Fibroblast of pulmonary artery (primary cell): ENCODE results near the gene GRIK4.

Experiments used
- DNase-seq: peaks from one replicate; pipeline ENCODE4 v3.0.0-alpha.2; 2010; ENCODE audit warnings: low read depth
- H3K4me3 ChIP-seq: replicated peaks from 2 replicates; pipeline ENCODE4 v1.5.1; 2011; ENCODE audit warnings: low read depth, mild to moderate bottlenecking, control low read depth, low read length, moderate library complexity
- TF ChIP-seq, protein P1 (sequence below): IDR thresholded peaks from 2 replicates; pipeline ENCODE4 v1.5.1; 2011; ENCODE audit warnings: mild to moderate bottlenecking, control low read depth, low read length, inconsistent platforms; ENCODE audit errors: missing control alignments

GRIK4 gene

DNA sequence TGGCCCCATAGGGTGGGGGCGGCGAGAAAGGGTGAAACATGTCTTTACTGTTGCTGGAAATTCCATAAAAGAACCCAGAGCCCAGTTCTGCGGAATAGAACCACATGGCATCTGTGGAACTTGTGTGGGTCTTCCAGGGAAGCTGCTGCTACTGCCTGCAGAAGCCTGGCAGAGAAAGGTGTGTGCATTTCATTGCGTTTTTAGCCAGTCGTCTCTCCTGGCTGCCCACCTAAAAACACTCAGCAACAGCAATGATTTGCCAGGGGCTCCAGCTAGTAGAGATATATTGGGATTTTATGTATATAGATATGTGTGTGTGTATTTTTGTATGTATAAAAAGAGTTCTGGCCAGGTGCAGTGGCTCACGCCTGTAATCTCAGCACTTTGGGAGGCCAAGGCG lies 385.1 kb downstream of the GRIK4 start:
- no peak for DNase-seq
- TF ChIP-seq, protein P1, sequence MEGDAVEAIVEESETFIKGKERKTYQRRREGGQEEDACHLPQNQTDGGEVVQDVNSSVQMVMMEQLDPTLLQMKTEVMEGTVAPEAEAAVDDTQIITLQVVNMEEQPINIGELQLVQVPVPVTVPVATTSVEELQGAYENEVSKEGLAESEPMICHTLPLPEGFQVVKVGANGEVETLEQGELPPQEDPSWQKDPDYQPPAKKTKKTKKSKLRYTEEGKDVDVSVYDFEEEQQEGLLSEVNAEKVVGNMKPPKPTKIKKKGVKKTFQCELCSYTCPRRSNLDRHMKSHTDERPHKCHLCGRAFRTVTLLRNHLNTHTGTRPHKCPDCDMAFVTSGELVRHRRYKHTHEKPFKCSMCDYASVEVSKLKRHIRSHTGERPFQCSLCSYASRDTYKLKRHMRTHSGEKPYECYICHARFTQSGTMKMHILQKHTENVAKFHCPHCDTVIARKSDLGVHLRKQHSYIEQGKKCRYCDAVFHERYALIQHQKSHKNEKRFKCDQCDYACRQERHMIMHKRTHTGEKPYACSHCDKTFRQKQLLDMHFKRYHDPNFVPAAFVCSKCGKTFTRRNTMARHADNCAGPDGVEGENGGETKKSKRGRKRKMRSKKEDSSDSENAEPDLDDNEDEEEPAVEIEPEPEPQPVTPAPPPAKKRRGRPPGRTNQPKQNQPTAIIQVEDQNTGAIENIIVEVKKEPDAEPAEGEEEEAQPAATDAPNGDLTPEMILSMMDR = no peak
- H3K4me3 ChIP-seq = no peak overlapping the region

DNA sequence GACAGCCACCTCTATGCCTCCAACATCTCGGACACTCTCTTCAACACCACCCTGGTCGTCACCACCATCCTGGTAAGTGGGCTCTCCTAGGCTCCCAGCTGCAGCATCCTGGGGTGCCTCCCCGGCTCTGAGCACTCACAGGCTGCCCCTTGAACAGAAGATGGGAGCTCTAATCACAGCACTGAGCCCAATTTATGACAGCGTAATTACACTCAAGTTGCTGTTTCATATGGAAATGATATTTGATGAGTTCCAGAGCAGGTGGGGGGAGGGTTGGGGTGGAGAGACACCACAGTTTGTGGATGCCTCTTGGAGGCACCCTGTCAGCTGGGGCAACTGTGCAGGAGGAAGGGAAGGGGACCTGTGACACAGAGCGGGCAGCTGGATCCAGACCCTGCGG lies 387.0 kb downstream of the GRIK4 start:
- TF ChIP-seq, protein P1 = no peak
- no peak overlapping the region for H3K4me3 ChIP-seq
- DNase-seq = no peak

DNA sequence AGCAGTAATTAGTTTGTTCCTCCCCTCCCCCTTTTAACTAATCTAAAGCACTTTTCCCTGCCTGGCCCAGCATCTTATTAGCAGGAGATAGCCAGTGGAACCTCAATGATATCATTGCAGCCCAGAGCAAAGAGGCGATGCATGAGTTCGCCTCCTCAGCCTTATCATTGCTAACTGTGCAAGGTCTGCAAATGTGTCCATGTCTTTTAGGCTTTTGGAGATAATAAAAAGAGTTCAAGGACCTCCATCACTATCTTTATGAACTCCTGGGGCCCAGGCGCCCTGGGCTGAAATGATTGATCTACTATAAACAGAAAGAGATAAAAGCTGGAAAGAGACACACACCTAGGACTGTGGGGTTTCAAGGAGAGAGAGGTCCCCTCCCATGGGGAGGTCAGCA lies 388.2 kb downstream of the GRIK4 start:
- TF ChIP-seq, protein P1 = no peak
- H3K4me3 ChIP-seq = no peak overlapping the region
- DNase-seq = no peak

DNA sequence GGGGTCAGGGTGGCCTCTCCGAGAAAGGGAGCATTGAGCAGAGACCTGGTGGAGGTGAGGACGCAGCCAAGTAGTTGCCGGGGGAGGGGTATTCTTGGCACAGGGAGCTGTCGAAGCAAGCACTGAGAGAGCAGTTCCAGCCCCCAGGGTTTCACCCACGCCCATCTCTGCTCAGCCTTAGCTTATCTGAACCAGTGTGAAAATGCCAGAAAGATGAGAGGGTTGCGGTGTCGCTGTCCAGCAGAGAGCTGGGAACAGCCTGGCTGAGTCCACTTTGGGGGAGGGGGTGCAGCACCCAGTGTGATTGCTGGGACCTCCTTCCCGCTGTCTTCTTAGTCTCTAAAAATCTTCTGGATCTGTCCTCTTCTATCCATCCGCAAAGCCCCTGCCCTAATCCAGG lies 389.1 kb downstream of the GRIK4 start:
- no peak overlapping the region for H3K4me3 ChIP-seq
- no peak for DNase-seq
- TF ChIP-seq, protein P1 = no peak

DNA sequence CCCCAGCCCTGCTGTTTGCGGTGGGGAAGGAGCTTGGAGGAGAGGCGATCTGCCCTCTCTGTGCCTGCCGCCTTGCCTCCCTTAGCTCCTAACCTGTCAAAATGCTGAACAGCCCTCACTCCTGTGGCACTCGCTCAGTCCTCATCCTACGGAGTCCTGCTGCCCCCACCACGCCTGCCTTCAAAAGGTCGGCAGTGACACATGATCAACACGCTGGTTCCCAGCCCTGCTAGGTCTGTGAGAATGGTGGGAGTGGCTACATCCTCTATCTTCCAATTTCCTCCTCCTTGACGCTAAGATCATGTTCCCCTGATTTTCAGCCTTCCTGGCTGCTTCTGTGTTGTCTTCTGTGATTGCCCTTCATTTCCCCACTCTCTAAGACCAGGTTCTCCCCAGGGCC lies 392.1 kb downstream of the GRIK4 start:
- no peak overlapping the region for H3K4me3 ChIP-seq
- TF ChIP-seq, protein P1 = no peak
- no peak for DNase-seq

DNA sequence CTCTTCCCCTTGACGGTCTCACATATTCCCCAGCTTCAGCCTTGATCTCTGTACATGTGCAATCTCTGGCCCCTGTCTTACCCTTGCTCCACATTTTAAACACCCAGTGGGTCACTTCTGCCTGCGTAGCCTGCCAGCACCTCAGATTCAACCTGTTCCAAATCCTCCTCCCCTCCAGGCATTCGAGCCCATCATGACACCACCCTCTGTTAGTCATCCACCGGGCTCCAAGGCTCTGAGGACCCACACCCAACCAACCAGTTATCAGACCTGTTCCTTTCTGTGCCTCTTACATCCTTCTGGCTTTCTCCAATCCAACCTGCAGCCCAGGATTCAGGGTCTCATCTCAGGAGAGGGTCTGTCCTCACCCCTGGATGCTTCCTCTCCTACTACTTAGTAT lies 392.6 kb downstream of the GRIK4 start:
- DNase-seq = no peak
- TF ChIP-seq, protein P1 = no peak

DNA sequence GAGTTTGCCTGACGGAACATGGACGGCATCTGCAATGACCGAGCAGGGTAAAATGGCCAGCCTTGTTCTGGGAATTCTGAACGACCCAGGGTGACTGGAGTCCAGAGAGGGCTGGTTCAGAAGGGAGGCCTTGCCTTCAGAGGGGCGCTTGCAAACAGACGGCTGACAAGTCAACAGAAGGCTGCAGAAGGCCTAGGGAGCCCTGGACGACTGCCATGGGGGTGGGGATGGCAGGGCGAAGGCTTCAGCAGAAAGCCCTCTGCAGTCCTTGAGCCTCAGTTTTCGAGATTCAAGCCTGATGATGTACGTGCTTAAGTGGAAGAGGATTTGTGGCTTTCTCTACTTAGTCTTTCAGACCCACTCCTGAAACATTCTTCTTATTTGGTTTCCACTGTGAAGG lies 395.2 kb downstream of the GRIK4 start:
- no peak overlapping the region for H3K4me3 ChIP-seq
- TF ChIP-seq, protein P1 = no peak
- no peak for DNase-seq

More for the DNA sequence above, 392.6 kb downstream of the GRIK4 start:
- H3K4me3 ChIP-seq = no peak overlapping the region
